GM03348 (cell line): ENCODE measurements around the gene UBE3D.
"Not testable (repeated sequence)": the region's sequence is repeated elsewhere in the genome, so short reads cannot be mapped to it uniquely, and the experiment has no call there.

Experiments
- DNase-seq: peaks from one replicate; pipeline ENCODE4 v3.0.0; 2012; ENCODE audit warnings: low spot score

UBE3D gene

GRCh38 chr6:83053678-83054077 is 12.0 kb downstream of the UBE3D start:
- no peak for DNase-seq

GRCh38 chr6:83051377-83052172 is 14.1 kb downstream of the UBE3D start:
- DNase-seq: no peak

- DNase-seq: no peak
These were observed 18.4 kb downstream of the UBE3D start for GRCh38 chr6:83047065-83047754.

DNA sequence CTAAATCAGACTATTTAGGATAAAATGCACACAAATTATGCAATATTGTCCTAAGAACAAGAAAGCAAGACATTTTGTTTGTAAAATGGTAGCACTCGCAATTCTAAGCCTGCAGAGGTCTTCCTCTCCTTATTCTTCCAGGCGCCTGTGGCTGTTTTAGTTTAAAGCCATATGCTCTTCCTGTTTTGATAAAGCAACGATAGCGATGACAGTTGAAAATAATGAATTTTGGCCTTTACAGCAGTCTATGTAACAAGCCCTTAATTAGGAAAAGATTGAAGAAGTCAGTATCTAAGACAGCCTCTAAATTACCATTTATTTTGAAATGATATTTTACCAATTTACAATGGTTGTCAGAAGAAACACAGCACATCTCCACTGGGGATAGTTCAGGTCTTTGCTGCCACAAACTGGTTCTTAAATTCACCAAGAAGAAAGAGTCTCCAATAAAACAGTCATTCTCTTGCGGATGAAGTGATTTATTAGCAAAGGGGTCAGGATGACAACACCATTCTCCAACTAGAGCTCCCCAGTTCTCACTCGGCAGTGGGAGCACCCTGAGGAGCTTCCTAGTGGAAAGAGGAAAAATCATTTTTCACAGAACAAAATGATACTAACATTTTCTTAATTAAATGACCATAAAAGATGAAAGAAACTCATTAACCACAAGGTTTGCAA is 21.4 kb downstream of the UBE3D start:
- DNase-seq: no peak

DNA sequence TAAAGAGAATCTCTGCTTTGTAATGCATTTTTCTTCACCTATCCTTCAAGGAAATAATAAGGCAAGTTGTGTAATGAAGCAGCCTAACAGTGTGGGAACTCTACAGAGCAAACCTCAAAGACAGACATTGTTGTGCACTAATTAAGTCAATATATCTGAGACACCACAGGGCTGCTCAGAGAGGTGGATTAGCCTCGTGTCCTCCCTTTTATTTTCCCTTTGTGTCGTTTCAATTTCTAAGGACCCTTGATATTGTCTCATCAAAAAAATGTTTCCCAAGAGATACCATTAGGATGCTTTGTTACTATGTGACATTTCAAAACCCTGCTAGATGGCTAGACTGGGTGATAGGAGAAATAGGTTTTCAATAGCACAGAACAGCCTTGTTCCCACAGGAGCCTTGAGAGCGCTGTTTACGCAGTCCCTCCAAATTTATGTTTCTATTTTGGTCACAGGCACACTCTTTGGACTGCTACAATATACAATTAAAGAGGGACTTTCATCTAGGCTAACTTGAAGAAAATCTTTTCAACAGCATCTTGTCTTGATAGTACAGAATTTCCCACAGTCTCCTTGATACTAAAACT is 23.1 kb downstream of the UBE3D start:
- DNase-seq: no peak

DNA sequence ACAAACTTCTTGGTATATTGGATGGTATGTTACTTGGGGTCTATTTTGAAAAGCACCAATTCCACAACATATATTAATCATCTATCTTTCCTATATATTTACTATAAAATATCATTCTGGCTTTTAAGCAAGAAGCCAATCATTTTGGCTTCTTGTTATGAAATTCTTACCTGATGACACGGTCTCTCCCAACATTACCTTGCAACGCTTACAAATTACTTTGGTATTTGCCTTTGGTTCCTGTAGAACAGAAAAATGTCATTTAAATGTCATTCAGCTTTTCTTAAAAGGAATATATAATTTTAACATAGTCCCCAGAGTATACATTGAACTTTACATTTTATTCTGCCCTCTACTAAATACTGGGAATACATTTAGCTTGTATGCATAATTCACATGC is 27.4 kb downstream of the UBE3D start:
- DNase-seq: no peak

GRCh38 chr6:83031689-83032088 is 34.0 kb downstream of the UBE3D start:
- no peak for DNase-seq

- no peak for DNase-seq
These were observed 45.9 kb downstream of the UBE3D start for GRCh38 chr6:83019741-83020140.

GRCh38 chr6:83011131-83011530 is 54.5 kb downstream of the UBE3D start:
- not testable (repeated sequence) for DNase-seq

DNA sequence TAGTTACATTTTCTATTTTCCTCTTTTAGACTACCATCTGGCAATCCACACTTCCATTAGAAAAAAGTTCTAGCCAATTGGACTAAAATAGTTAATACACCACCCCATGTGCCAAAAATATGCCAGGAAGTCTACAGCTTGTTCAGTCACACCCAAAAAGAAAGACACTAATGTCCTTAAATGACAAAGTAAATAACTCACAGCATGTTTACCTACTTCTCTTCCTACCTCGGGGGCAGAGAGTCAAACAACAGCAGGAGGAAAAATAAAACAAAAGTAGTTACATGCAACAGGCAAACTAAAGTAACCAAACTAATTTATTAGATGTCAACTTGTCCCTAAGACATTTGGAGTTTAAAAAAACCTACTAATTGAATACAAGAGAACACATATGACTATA is 57.0 kb downstream of the UBE3D start:
- no peak for DNase-seq

DNA sequence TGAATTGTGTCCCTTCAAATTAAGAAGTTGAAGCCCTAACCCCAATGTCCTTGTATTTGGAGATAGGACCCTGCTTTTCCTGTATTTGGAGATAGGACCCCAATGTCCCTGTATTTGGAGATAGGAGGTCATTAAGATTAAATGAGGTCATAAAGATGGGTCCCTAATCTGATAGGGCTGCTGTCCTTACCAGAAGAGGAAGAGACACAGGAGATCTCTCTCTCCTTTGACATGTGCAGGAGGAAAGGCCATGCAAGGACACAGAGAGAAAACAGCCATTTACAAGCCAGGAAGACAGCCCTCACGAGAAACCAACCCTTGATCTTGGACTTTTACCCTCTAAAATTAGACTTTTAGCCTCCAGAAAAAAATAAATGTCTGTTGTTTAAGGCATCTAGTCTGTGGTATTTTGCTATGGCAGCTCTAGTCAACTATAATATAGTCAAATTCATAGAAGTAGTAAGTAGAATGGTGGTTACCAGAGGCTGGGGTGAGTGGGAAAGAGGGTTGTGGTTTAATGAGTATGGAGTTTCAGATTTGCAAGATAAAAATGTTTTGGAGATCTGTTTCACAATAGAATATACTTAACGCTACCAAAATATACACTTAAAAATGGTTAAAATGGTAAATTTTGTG is 59.3 kb downstream of the UBE3D start:
- no peak for DNase-seq

DNA sequence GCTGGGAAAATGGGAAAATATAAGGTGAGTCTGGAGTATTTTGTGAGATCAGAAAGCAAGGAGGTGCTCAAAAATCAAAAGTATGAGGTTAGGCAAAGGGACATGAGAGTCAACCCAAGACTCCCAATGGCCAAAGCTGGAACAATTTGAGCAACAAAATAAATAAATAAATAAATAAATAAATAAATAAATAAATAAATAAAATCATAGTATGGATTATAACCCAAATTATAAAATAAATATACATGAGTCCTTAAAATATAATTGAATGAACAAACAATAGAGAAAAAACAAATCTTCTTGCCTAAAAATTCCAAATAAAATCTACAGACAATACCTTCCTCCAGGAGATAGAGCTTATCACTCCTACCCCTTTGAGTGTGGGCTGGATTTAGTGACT is 69.5 kb downstream of the UBE3D start:
- DNase-seq: no peak

GRCh38 chr6:82995066-82995465 is 70.6 kb downstream of the UBE3D start:
- DNase-seq: no peak

GRCh38 chr6:82989736-82990290 is 75.8 kb downstream of the UBE3D start:
- peak; percentile 14 for DNase-seq

- DNase-seq: peak; percentile 20
These were observed 76.7 kb downstream of the UBE3D start for GRCh38 chr6:82988930-82989351.

DNA sequence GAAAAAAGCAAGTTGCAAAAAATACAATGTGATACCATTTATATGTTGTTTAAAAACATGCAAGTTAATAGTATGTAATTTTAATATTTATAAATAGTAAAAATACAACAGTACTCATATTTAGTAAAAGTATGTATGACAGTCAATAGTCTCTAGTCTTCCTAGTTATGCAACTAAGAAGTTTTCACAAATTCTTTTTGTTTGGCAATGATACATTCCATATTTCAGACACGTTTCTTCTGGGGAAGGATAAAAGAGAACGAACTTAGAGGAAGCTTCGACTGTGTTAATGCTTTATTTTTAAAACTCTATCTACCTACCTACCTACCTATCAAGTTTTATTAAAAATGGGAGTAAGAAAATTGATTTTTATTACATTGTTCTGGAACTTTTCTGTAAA is 77.7 kb downstream of the UBE3D start:
- DNase-seq: peak; percentile 18

GRCh38 chr6:82987416-82987815 is 78.2 kb downstream of the UBE3D start:
- DNase-seq: peak; percentile 21

DNA sequence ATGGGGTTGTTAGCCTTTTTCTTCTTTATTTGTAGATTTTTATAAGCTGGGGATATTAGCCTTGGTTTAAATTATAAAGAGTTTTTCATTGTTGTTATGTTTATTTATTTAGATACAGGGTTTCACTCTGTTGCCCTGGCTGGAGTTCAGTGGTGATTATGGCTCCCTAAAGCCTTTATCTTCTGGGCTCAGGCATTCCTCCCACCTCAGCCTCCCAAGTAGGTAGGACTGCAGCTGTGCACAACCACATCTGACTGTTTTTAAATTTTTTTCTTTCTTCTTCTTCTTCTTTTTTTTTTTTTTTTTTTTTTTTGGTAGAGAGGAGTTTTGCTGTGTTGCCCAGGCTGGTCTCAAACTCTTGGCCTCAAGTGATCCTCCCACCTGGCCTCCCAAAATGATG is 80.9 kb downstream of the UBE3D start:
- DNase-seq: no peak

DNA sequence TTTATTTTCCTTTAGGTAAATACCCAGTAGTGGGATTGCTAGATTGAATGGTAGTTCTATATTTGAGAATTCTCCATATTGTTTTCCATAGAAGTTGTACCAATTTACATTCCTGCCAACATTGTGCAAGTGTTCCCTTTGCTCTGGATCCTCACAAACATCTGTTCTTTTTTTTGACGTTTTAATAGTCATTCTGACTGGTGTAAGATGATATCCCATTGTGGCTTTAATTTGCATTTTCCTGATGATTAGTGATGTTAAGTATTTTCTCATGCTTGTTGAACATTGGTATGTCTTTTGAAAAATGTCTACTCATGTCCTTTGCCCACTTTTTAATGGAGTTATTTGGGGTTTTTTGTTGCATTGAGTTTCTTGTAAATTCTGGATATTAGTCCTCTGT is 85.6 kb downstream of the UBE3D start:
- DNase-seq: no peak

DNA sequence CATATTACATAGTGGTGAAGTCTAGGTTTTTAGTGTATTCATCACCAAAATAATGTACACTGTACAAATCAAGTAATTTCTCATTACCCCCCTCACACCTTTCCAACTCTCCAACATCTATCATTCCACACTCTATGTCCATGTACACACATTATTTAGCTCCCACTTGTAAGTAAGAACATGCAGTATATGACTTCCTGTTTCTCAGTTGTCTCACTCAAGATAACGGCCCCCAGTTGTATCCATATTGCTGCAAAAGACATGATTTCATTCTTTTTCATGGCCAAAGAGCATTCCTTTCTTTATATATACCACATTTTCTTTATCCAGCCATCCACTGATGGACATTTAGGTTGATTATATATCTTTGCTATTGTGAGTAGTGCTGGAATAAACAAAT is 86.0 kb downstream of the UBE3D start:
- no peak for DNase-seq

GRCh38 chr6:82978362-82978945 is 87.2 kb downstream of the UBE3D start:
- no peak for DNase-seq

DNA sequence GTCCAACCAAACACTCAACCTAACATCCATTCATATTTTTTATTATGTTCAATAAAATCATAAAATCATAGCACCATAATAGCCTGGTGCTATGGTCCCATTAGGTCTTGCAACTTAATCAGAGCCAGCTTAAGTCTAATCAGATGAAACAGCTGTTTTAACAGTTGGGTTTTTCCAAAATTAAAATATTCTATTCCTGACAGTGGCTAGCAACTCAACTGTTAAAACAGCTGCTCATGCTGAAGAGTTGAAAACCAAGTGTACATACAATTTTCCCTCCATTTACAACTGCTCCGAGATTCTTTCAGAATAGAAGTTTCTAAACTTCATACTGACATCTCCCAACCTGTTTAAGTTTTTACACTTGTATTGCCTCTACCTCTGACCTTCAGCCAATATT is 89.5 kb downstream of the UBE3D start:
- DNase-seq: no peak
